AG04449 (cell line): ENCODE measurements around the gene STIMATE.

Experiments used
- CTCF ChIA-PET: fragments of 350-600 bp; formaldehyde crosslinking; extraction: SDS; loops from one replicate; lab custom pipeline; 2021; ENCODE audit warnings: antibody characterized with exemption; lab: Yijun Ruan, JAX
- POLR2A ChIA-PET: fragments of 400-600, 350-600 bp; formaldehyde crosslinking; extraction: SDS; loops from one replicate; lab custom pipeline; 2020; ENCODE audit warnings: antibody characterized with exemption, inconsistent platforms; lab: Yijun Ruan, JAX
- DNase-seq: peaks from one replicate; pipeline ENCODE4 v3.0.0-alpha.2; 2010; ENCODE audit warnings: low read depth, low spot score
- H3K4me3 ChIP-seq: 2 replicates; pipeline ENCODE4 v1.5.1; 2011; ENCODE audit warnings: low read depth, mild to moderate bottlenecking, control low read depth, low read length
- CTCF ChIP-seq: IDR thresholded peaks from one replicate; pipeline ENCODE4 v1.5.1; 2011; ENCODE audit warnings: mild to moderate bottlenecking, moderate library complexity, low read length, control low read depth, inconsistent platforms; ENCODE audit not compliant: insufficient read depth; ENCODE audit errors: missing control alignments

The STIMATE gene

GRCh38 chr3:52841211-52841980, 56.0 kb downstream of the STIMATE start:
- H3K4me3 ChIP-seq, result no peak overlapping the region
- no peak for DNase-seq
- ChIA-PET POLR2A (no interaction called here), CTCF (interaction anchor here (1.2 to 2.0 kb wide), 2 partner anchors 10 to 12 kb away, joined by 5 to 6 read pairs; no protein-coding TSS in a partner anchor)
- TF ChIP-seq CTCF, result no peak

DNA sequence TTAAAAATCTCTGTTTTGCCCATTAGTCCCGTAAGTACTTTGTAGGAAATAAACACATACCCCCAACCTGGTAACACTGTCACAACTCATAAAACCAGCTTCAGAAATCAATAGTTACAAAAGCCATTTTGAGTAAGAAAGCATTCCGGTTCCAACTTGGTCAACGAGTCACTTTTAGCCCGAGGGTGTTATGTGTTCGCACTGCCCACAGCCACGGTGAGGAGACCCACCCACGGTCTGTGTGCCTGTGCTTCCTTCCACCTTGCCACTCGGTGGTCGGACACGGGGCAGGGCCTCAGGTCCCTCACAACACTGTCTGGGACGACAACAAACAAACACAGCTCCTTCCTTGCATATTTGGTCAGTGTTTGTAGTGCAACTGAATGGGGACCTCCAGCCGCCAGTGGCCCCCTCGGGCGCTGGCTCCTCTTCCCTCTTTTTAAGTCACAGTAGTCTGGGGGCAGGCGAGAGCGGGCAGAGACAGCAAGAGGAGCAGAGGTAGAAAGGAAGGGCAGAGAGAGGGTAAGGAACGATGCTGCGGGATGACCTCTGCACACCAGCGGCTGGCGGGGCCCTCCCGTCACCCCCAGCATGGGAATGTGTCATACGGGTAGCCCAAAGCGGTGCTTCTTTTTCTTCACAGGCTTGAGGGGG, 57.3 kb downstream of the STIMATE start:
- no peak for DNase-seq
- ChIA-PET CTCF (no interaction called here), POLR2A (no interaction called here)
- TF ChIP-seq CTCF, result no peak
- H3K4me3 ChIP-seq, result no peak overlapping the region

- no peak for TF ChIP-seq CTCF
- no peak overlapping the region for H3K4me3 ChIP-seq
- DNase-seq, result no peak
- ChIA-PET CTCF (no interaction called here), POLR2A (no interaction called here)
These were observed 58.1 kb downstream of the STIMATE start for GRCh38 chr3:52839268-52839575.

DNA sequence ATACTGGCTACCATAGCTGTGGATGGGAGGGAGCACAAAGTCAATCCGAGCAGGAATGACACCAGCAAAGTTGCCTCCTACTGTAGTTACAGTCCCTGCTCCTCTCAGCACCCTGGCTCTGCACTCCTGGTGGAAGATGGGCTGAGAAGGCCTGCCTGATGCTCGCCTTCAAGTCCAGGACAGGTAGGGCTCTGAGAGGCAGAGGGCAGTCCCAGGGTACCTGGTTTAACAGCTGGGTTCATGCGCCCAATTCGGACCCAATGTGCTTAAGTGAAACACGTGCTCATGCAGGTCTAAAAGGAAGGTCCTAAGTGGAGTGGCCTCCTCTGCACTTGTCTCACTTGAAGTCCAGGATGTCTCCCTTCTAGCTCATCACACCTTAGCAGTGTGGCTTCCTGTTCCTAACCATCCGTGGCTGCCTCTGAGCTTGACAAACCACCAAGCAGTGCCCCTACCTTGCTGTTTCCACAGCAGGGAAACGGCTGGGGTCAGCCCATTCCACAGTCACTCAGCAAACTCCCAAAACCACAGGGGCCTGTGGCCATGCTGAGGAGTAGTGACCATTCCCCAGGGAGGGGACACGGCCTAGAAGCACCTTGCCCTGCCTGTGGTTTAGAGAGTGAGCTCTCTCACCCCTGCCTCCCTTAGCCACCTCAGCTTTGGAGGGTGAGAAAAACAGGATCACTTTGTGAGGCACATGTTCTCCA, 58.6 kb downstream of the STIMATE start:
- POLR2A ChIA-PET, result no interaction called here
- DNase-seq, result no peak
- CTCF ChIA-PET, result interaction anchor here (0.8 kb wide), 2 partner anchors 15 to 18 kb away, joined by 3 read pairs; no protein-coding TSS in a partner anchor
- TF ChIP-seq CTCF, result no peak
- H3K4me3 ChIP-seq, result no peak overlapping the region

DNA sequence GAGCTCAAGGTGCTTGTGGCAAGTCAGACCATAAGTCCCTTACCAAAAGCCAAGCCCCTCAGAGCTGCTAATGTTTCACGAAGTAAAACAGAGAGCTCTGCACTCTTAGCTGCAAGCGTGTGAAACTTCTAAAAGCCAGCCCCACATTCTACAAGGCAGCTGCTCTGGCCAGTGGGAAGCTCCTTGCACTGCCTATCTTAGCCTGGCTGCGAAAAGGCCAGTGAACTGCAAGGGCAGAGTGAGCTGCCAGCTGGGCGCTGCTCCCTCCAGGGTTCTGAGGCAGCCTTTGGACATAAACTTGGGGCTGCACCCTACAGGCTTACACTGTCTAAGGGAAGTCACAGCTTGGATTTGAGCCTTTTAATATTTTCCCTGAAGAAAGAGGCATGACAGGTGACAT, 60.4 kb downstream of the STIMATE start:
- no peak for TF ChIP-seq CTCF
- POLR2A ChIA-PET, result interaction anchor here (0.6 kb wide), 1 partner anchor 341 kb away, joined by 3 read pairs; no protein-coding TSS in a partner anchor
- no peak overlapping the region for H3K4me3 ChIP-seq
- no peak for DNase-seq
- CTCF ChIA-PET, result interaction anchor here (0.8 kb wide), 1 partner anchor 16 kb away, joined by 3 read pairs; no protein-coding TSS in a partner anchor

- no peak for DNase-seq
- TF ChIP-seq CTCF, result no peak
- POLR2A ChIA-PET, result interaction anchor here (0.6 kb wide), 1 partner anchor 342 kb away, joined by 3 read pairs; no protein-coding TSS in a partner anchor
- H3K4me3 ChIP-seq, result no peak overlapping the region
- CTCF ChIA-PET, result interaction anchor here (0.8 kb wide), 1 partner anchor 16 kb away, joined by 3 read pairs; no protein-coding TSS in a partner anchor
These were observed 60.9 kb downstream of the STIMATE start for GRCh38 chr3:52836471-52836845.
